Stimulated activated CD8-positive, alpha-beta memory T cell treated with anti-CD3 and anti-CD28 coated beads, Interleukin-15, amount 100 ng/mL, for 1 hour (primary cell): Measurements from ENCODE around the gene OR2B3.
"Not testable (repeated sequence)": the region's sequence is repeated elsewhere in the genome, so short reads cannot be mapped to it uniquely, and the experiment has no call there.

Source experiments
- DNase-seq: peaks from one replicate; pipeline ENCODE4 v3.0.0-alpha.2; 2020; ENCODE audit warnings: low read depth

OR2B3 gene

GRCh38 chr6:29087213-29087612, at the start of gene OR2B3:
OR2B3 (minus strand) TSS chr6:29087313; CDS start chr6:29087248, 65 bp downstream.
- DNase-seq, result no peak

DNA sequence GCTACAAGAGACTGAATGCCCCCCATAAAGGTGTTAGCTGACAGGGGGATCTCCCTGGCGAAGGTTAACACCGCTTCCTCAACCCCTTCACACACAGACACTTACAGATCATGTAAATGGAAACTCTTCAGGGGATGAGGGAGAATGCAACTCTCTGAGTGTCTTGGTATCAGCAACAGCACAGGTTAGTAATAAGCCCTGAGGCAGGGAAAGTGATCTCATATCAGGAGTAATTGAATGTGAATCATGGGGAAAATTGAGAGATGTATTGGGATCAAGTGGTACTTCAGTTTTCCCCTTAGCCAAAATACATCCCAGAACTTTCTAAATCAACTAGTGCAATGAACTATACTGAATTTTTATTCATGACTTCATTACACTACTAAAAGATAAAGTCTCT, 44.6 kb upstream of the OR2B3 start:
- DNase-seq, result no peak

- DNase-seq, result no peak
Measured at GRCh38 chr6:29130644-29131043, 43.5 kb upstream of the OR2B3 start.

DNA sequence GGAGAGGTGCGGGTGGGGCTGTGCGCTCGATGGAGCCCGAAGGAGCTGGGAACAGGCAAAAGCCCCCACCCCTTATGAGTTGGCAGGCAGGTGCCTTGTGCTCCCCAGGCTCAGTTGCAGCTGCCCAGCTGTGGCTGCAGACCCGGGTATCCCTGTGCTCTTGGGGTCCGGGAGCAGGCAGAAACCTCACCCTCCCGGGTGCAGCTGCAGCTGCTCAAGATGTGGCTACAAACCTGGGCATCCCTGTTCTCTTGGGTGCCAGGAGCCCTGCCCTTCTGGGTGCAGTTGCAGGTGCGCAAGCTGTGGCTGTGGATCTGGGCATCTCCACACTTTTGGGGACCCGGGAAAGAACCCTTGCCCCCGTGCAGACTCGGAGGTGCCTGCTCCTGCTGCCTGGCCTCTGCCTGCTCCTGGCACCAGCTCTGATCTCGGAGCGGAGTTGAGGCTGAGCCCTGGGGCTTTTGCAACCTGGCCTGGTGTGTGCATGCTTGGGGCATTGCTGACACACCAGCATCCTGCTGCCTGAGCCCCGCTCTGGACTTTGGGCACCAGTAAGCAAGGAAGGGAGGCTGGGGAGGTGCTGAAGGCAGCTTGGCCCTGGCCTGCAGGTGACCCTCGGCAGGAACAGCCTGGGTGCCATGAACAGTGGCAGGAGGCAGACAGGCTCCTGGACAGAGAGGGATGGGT, 42.4 kb upstream of the OR2B3 start:
- no peak for DNase-seq

- not testable (repeated sequence) for DNase-seq
Measured at GRCh38 chr6:29114964-29115363, 27.9 kb upstream of the OR2B3 start.

DNA sequence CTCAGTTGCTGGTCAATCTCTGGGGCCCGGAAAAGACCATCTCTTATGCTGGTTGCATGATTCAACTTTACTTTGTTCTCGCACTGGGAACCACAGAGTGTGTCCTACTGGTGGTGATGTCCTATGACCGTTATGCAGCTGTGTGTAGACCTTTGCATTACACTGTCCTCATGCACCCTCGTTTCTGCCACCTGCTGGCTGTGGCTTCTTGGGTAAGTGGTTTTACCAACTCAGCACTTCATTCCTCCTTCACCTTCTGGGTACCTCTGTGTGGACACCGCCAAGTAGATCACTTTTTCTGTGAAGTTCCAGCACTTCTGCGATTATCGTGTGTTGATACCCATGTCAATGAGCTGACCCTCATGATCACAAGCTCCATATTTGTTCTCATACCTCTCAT, 25.0 kb upstream of the OR2B3 start:
- no peak for DNase-seq

DNA sequence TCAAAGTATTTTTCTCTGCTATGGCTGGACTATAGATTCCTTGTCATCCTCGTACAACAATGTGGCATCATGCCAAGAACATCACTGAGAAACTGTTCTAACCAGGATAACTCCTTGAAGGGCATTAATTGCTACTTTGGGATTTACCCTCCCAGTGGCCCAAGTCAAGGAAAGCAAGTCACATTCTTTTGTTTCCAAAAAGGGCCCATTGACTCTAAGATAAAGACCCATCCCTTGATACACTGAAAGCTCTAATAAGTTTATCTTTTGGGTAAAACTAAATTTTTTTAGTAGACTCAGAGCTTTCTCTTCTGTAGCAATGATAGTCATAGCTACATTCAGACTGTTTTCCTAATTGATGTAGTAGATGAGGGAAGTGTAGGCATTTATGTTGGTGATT, 20.6 kb upstream of the OR2B3 start, which contains the start of gene OR2J3:
OR2J3 (plus strand) TSS at position 301 of the 400 bp plus-strand sequence. CDS start 3,833 bp downstream, outside the sequence.
- DNase-seq, result no peak

DNA sequence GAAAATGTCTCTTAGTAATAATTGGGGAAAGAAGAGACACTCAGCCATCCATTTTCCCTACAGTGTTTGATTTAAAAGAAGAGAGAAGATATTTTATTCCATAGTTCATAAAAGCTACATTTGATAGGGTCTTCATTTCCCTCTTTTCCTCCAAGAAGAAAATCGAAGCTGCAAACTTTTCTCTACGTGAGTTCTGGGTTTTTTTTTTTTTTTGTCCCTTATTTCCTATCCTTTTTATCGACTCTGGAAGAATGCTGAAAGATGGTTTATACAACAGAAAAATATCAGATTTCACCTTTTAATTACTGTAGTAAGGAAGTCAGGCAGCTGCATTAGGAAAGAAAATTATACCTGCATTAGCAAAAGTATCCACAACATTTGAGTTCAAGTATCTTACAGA, 12.1 kb upstream of the OR2B3 start, which contains the start of gene OR2J1:
OR2J1 (plus strand) TSS at position 301 of the 400 bp plus-strand sequence. CDS start 1,453 bp downstream, outside the sequence.
- no peak for DNase-seq

- no peak for DNase-seq
Measured at GRCh38 chr6:29097803-29098202, 10.7 kb upstream of the OR2B3 start.

DNA sequence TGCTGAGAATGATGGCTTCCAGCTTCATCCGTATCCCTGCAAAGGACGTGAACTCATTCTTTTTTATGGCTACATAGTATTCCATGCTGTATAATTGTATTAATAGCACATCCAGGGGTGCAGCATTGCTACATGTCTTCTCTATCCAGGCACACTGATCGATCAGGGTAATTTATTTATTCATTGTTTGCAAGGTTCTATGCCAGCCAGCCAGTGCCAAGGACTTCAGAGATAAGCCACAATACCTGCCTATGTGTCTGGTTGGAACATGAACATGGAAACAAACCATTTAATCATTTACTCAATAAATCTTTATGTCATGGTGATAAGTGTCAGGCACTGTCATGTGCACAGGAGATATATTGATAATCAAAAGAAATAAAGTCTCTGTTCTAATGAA, 5.8 kb upstream of the OR2B3 start:
- no peak for DNase-seq

DNA sequence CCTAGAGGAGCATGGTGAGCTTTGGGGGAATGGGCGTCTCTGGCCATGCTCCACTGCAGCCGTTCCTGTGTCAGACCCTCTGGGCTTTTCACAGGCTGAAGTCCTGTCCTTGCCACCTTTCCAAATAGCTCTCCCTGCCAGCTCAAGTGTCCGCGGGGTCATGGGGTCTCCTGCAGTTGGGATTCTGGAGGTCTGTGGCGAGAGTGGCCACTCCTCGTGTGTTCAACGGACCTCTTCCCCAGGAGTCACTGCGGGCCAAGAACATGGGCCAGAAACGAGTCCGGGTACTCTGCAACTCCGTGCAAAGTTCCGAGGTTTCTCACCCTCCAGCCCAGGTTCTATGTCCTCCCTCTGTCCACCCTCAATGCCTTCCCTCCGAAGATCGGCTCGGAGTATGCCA, 4.7 kb downstream of the OR2B3 start:
- no peak for DNase-seq

DNA sequence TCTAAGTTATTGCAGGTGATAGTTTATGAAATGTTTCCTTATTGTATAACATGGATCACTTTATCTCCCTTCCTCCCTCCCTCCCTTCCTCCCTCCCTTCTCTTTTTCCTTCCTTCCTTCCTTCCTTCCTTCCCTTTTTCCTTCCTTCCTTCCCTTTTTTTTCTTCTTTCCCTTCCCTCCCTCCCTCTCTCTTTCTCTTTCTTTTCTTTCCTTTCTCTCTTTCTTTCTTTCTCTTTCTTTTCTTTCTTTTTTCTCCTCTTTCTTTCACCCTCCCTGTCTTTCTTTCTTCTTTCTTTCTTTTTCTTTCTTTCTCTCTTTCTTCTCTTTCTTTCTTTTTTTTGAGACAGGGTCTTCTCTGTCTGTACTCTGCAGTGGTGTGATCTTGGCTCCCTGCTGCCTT, 5.8 kb downstream of the OR2B3 start:
- DNase-seq, result no peak

DNA sequence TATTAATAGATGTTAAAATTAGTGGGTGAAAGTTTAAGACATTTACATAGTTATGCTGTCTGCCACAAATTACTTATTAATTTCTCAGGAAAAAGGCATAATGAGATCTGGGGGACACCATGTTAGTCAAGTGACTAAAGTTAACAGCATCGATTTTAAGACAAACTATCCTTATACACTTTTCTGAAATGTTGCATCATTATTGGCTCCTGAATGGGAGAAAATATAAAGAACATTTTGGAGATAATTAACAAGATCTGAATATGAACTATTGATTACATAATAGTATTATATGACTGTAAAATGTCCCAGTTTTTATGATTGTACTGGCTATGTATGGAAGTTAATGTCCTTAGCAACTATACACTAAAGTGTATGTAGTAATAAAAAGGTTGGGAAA, 7.9 kb downstream of the OR2B3 start:
- no peak for DNase-seq

- DNase-seq, result no peak
Measured at GRCh38 chr6:29071831-29072723, 15.0 kb downstream of the OR2B3 start.

- DNase-seq, result no peak
Measured at GRCh38 chr6:29051680-29052079, 35.4 kb downstream of the OR2B3 start.

DNA sequence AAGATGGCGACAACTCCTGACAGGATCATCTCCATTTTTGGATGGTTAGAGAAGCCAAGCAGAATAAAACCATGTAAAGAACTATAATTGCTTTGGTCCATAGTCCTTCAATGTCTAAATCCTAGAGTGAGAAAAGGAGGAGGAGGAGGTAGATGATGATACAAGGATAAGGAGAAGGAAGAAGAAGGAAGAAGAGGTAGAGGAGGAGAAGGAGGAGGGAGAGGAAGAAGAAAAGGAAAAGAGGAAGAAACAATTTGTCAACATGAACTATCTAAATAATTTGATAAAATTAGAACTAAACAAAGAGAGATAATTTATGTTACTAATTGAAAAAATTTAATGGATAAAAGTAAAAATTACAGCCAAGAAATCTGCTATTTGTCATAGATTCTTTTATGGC, 42.0 kb downstream of the OR2B3 start, which contains the start of gene OR2W1:
OR2W1 (minus strand) TSS at position 101 of the 400 bp plus-strand sequence; CDS start at position 101, 0 bp downstream.
- DNase-seq, result no peak
